A204.1 (cell line): Measurements from ENCODE around the gene KLF16.
A peak's percentile ranks its signal among the peaks of the same experiment; 100 is the strongest.

ENCODE experiments used
- FAIRE-seq: peaks from 2 replicates; lab custom pipeline; 2012; peaks lifted over from hg19 to GRCh38; lab: Jason Lieb, UNC

Gene KLF16

GRCh38 chr19:1819341-1820255 is 43.8 kb downstream of the KLF16 start:
- no peak for FAIRE-seq

GRCh38 chr19:1818549-1819195 is 44.7 kb downstream of the KLF16 start:
- no peak for FAIRE-seq

- no peak for FAIRE-seq
Measured at GRCh38 chr19:1817553-1818179, 45.7 kb downstream of the KLF16 start.

GRCh38 chr19:1816530-1817298 is 46.7 kb downstream of the KLF16 start:
- no peak for FAIRE-seq

- FAIRE-seq: no peak
Measured at GRCh38 chr19:1815605-1816529, 47.5 kb downstream of the KLF16 start.

GRCh38 chr19:1814833-1815604 is 48.4 kb downstream of the KLF16 start:
- no peak for FAIRE-seq

GRCh38 chr19:1814391-1814790 is 49.0 kb downstream of the KLF16 start:
- no peak for FAIRE-seq

GRCh38 chr19:1813192-1814182 is 49.9 kb downstream of the KLF16 start:
- no peak for FAIRE-seq

- FAIRE-seq: peak; percentile 98
Measured at GRCh38 chr19:1812426-1813191, 50.8 kb downstream of the KLF16 start.

GRCh38 chr19:1811942-1812425 is 51.4 kb downstream of the KLF16 start, which contains the start of gene ATP8B3:
Gene ATP8B3, minus strand, starts transcription at chr19:1812276. Its CDS starts 540 bp downstream, at chr19:1811736.
- FAIRE-seq: no peak

- FAIRE-seq: no peak
Measured at GRCh38 chr19:1811472-1811894, 51.9 kb downstream of the KLF16 start.

- no peak for FAIRE-seq
Measured at GRCh38 chr19:1810439-1811160, 52.8 kb downstream of the KLF16 start.

GRCh38 chr19:1809678-1810077 is 53.7 kb downstream of the KLF16 start:
- FAIRE-seq: no peak

- no peak for FAIRE-seq
Measured at GRCh38 chr19:1808395-1808731, 55.0 kb downstream of the KLF16 start.

GRCh38 chr19:1807695-1808394 is 55.5 kb downstream of the KLF16 start:
- no peak for FAIRE-seq

GRCh38 chr19:1807030-1807694 is 56.2 kb downstream of the KLF16 start:
- no peak for FAIRE-seq
